K562 (cell line): ENCODE results near the gene CLDN11. TPM values are rescaled to one million over a fixed set of nuclear protein-coding genes. Genes with fewer than 3 reads are reported as not detected.

ENCODE experiments used
- ATAC-seq: fragments of 200-7000 bp; cut with Tn5 transposase; 3 replicates; pipeline ENCODE4 v1.9.1; 2020; ENCODE audit warnings: moderate library complexity
- BruUV-seq: library from RNA; stranded (reverse); fragments of 400-500 nt; replicated peaks from 2 replicates; lab custom pipeline; 2021; lab: Mats Ljungman, UMichigan
- CTCF ChIA-PET: fragments of 300-600 bp; formaldehyde crosslinking; extraction: SDS; loops from one replicate; lab custom pipeline; 2021; ENCODE audit warnings: low intra/inter-chr PET ratio; lab: Yijun Ruan, JAX
- POLR2A ChIA-PET: fragments of 300-600, 350-650 bp; sonication (Branson Sonifier 250); formaldehyde crosslinking; extraction: SDS; loops from one replicate; lab custom pipeline; 2021; ENCODE audit warnings: antibody characterized with exemption, inconsistent platforms; lab: Yijun Ruan, JAX
- DNase-seq, 4 experiments: peaks; one replicate each; pipeline versions ENCODE4 v3.0.0 to v3.0.0-alpha.2; 2011 to 2018; ENCODE audit warnings: low spot score in 3 of 4, mixed read lengths in 3 of 4; ENCODE audit errors: extremely low read depth in 1 of 4
- FAIRE-seq: peaks from 2 replicates; lab custom pipeline; 2011; peaks lifted over from hg19 to GRCh38; lab: Jason Lieb, UNC
- H2AFZ ChIP-seq: 2 replicates; pipeline ENCODE4 v1.6.0; 2011; ENCODE audit warnings: low read depth, low read length, control low read depth, inconsistent platforms
- H3K27ac ChIP-seq: fragments of 200-600 bp; 3 replicates; pipeline ENCODE4 v1.8.0; 2011; ENCODE audit warnings: low read depth, mild to moderate bottlenecking, control low read depth, inconsistent platforms, low read length, moderate library complexity, mixed read lengths; ENCODE audit errors: extremely low read depth
- H3K27me3 ChIP-seq, 2 experiments: fragments of 300-600 bp in 1 of 2; 2 replicates in 1 of 2; 3 replicates in 1 of 2; pipeline versions ENCODE4 v1.6.0 to v1.8.0; 2011; ENCODE audit warnings: inconsistent platforms in 2 of 2, low read length in 2 of 2, mild to moderate bottlenecking in 1 of 2, mixed read lengths in 1 of 2, moderate library complexity in 1 of 2; ENCODE audit not compliant: control insufficient read depth in 2 of 2, insufficient read depth in 2 of 2
- H3K36me3 ChIP-seq: fragments of 300-600 bp; 3 replicates; pipeline ENCODE4 v1.8.0; 2011; ENCODE audit warnings: mild to moderate bottlenecking, low read length, inconsistent platforms; ENCODE audit not compliant: control insufficient read depth, insufficient read depth
- H3K4me1 ChIP-seq, 2 experiments: fragments of 200-600 bp in 1 of 2; replicated peaks in 1 of 2; 2 replicates in 1 of 2; 3 replicates in 1 of 2; pipeline versions ENCODE4 v1.5.1 to v1.8.0; 2011; ENCODE audit warnings: inconsistent platforms in 2 of 2, low read length in 2 of 2, mild to moderate bottlenecking in 1 of 2, mixed read lengths in 1 of 2, moderate library complexity in 1 of 2; ENCODE audit not compliant: control insufficient read depth in 2 of 2, insufficient read depth in 2 of 2
- H3K4me2 ChIP-seq: 2 replicates; pipeline ENCODE4 v1.6.1; 2011; ENCODE audit warnings: low read length, control low read depth, inconsistent platforms, mixed read lengths; ENCODE audit not compliant: insufficient read depth
- H3K4me3 ChIP-seq: fragments of 200-600 bp; sonication (generic), shearing (Covaris generic); 2 replicates; pipeline ENCODE4 v1.5.1; 2016; ENCODE audit warnings: control low read depth, inconsistent platforms
- H3K79me2 ChIP-seq: fragments of 200-600 bp; 3 replicates; pipeline ENCODE4 v1.8.0; 2011; ENCODE audit warnings: low read length, inconsistent platforms; ENCODE audit not compliant: control insufficient read depth, insufficient read depth
- H3K9ac ChIP-seq, 2 experiments: 2 replicates each; pipeline versions ENCODE4 v1.6.0 to v1.6.1; 2011; ENCODE audit warnings: low read depth in 2 of 2, low read length in 2 of 2, control low read depth in 1 of 2, inconsistent platforms in 1 of 2, mild to moderate bottlenecking in 1 of 2, mixed read lengths in 1 of 2; ENCODE audit not compliant: insufficient read depth in 1 of 2
- H3K9me1 ChIP-seq: one replicate; pipeline ENCODE4 v1.6.0; 2011; ENCODE audit warnings: inconsistent platforms, mild to moderate bottlenecking, low read length, moderate library complexity; ENCODE audit not compliant: control insufficient read depth, insufficient read depth
- H3K9me3 ChIP-seq: replicated peaks from 2 replicates; pipeline ENCODE4 v1.5.1; 2011; ENCODE audit warnings: low read depth, low read length, inconsistent platforms; ENCODE audit not compliant: control insufficient read depth, insufficient read depth
- H4K20me1 ChIP-seq: replicated peaks from 2 replicates; pipeline ENCODE4 v1.6.1; 2011; ENCODE audit warnings: low read length, inconsistent platforms, mixed read lengths; ENCODE audit not compliant: control insufficient read depth, insufficient read depth
- ATF3 ChIP-seq, 2 experiments: fragments of 450-650 bp in 1 of 2; sonication (generic) in 1 of 2; formaldehyde crosslinking in 1 of 2; IDR thresholded peaks in 1 of 2; conservative IDR thresholded peaks in 1 of 2; 2 replicates each; pipeline versions ENCODE4 v1.6.1 to v1.8.1; 2016 to 2023; ENCODE audit warnings: mild to moderate bottlenecking in 2 of 2, moderate library complexity in 2 of 2, inconsistent platforms in 1 of 2, missing genetic modification reagents in 1 of 2
- CREB1 ChIP-seq, 2 experiments: sonication (generic) in 1 of 2; formaldehyde crosslinking in 1 of 2; IDR thresholded peaks; 2 replicates each; pipeline versions ENCODE4 v1.6.1 to v1.8.0; 2012 to 2022; ENCODE audit warnings: inconsistent platforms in 1 of 2, mild to moderate bottlenecking in 1 of 2, missing genetic modification reagents in 1 of 2, moderate library complexity in 1 of 2
- GTF3C2 ChIP-seq: IDR thresholded peaks from 3 replicates; pipeline ENCODE4 v1.6.1; 2011; ENCODE audit warnings: borderline replicate concordance, mild to moderate bottlenecking, moderate library complexity; ENCODE audit not compliant: insufficient read length; ENCODE audit errors: extremely low read depth
- HEY1 ChIP-seq: fragments of 250-450 bp; sonication (Bioruptor Pico); IDR thresholded peaks from 2 replicates; pipeline ENCODE4 v1.5.0; 2020; ENCODE audit warnings: mild to moderate bottlenecking, moderate library complexity, borderline replicate concordance
- HIVEP1 ChIP-seq: fragments of 250-450 bp; sonication (Bioruptor Pico); IDR thresholded peaks from 2 replicates; pipeline ENCODE4 v1.4.0; 2020; ENCODE audit warnings: mild to moderate bottlenecking
- HNRNPK ChIP-seq: fragments of 200-400 bp; formaldehyde crosslinking; IDR thresholded peaks from one replicate; pipeline ENCODE4 v1.6.1; 2018; ENCODE audit warnings: mild to moderate bottlenecking, low read depth, low read length; ENCODE audit not compliant: poor library complexity, severe bottlenecking
- KDM1A ChIP-seq, 2 experiments: fragments of 450-650 bp; IDR thresholded peaks; 2 replicates each; pipeline ENCODE4 v1.6.1; 2016; ENCODE audit warnings: mild to moderate bottlenecking in 2 of 2
- L3MBTL2 ChIP-seq: fragments of 450-650 bp; IDR thresholded peaks from 2 replicates; pipeline ENCODE4 v1.6.1; 2016; ENCODE audit warnings: mild to moderate bottlenecking, moderate library complexity
- MEF2D ChIP-seq: conservative IDR thresholded peaks from 2 replicates; pipeline ENCODE4 v1.6.1; 2016; ENCODE audit warnings: low read depth, missing genetic modification characterization, missing compliant biosample characterization
- MLLT1 ChIP-seq, 2 experiments: fragments of 450-650 bp; IDR thresholded peaks; 2 replicates each; pipeline ENCODE4 v1.6.1; 2016
- NR2F6 ChIP-seq: fragments of 450-650 bp; formaldehyde crosslinking; IDR thresholded peaks from 2 replicates; pipeline ENCODE4 v1.4.0; 2020; ENCODE audit warnings: mild to moderate bottlenecking
- POLR2A ChIP-seq: fragments of 450-650 bp; conservative IDR thresholded peaks from 2 replicates; pipeline ENCODE4 v1.6.1; 2016
- RB1 ChIP-seq: fragments of 450-650 bp; IDR thresholded peaks from 2 replicates; pipeline ENCODE4 v1.6.1; 2017; ENCODE audit warnings: low read depth, mild to moderate bottlenecking
- SRF ChIP-seq, 2 experiments: fragments of 250-450, 450-650 bp in 1 of 2; sonication (Bioruptor Pico) in 1 of 2; sonication (generic) in 1 of 2; formaldehyde crosslinking; IDR thresholded peaks; 2 replicates each; pipeline versions ENCODE4 v1.5.0 to v1.5.1; 2020 to 2022; ENCODE audit warnings: mild to moderate bottlenecking in 1 of 2, missing genetic modification reagents in 1 of 2
- U2AF1 ChIP-seq: fragments of 200-400 bp; formaldehyde crosslinking; optimal IDR thresholded peaks from 2 replicates; pipeline ENCODE3; 2017; ENCODE audit warnings: mild to moderate bottlenecking, low read depth, low read length, moderate library complexity
- ZKSCAN8 ChIP-seq: fragments of 200-800 bp; sonication (Bioruptor generic); IDR thresholded peaks from 2 replicates; pipeline ENCODE4 v1.6.1; 2016; ENCODE audit warnings: missing genetic modification characterization, missing compliant biosample characterization
- ZNF12 ChIP-seq: sonication (generic); formaldehyde crosslinking; IDR thresholded peaks from 2 replicates; pipeline ENCODE4 v1.4.0; 2020; ENCODE audit warnings: mild to moderate bottlenecking, missing genetic modification reagents
- ZNF324 ChIP-seq: fragments of 250-450 bp; sonication (Bioruptor Pico); IDR thresholded peaks from 2 replicates; pipeline ENCODE4 v1.4.0; 2020; ENCODE audit warnings: mild to moderate bottlenecking
- WGBS: fragments of 100-300 bp; shearing (Covaris generic); methylation state at CpG from one replicate; pipeline ENCODE4 v1.1.6; 2016; ENCODE audit warnings: low coverage, mixed read lengths; ENCODE audit not compliant: insufficient coverage; ENCODE audit errors: missing lambda C conversion rate; 5-methylcytosine and 5-hydroxymethylcytosine counted together
- in situ Hi-C: fragments of 300-500 bp; cut with MboI; formaldehyde crosslinking; loops from 4 replicates; pipeline ENCODE4 v1.15.0; 2018; ENCODE audit warnings: inconsistent platforms, mixed read lengths
- intact Hi-C: fragments of 100-400 bp; cut with micrococcal nuclease; formaldehyde crosslinking; loops from 2 replicates; pipeline ENCODE4 v1.14.2; 2022
- polyA plus RNA-seq, 8 experiments: library from polyadenylated mRNA; depleted of rRNA in 4 of 8; stranded (reverse) in 5 of 8; unstranded in 3 of 8; fragments of >200 nt; fragmentation: Nextera tagmentation in 2 of 8; fragmentation: Illumina TruSeq in 1 of 8; extraction: Ambion mirVana in 2 of 8; extraction: Trizol in 1 of 8; gene quantifications; 2 replicates each; pipeline versions ENCODE4 v1.2.1 to v1.2.3, GENCODE V29; 2011 to 2014; ENCODE audit warnings: inconsistent platforms in 1 of 8, missing spikeins in 1 of 8
- total RNA-seq, 7 experiments: library from RNA; depleted of rRNA in 6 of 7; stranded (reverse); fragments of >200 nt in 6 of 7; fragmentation: Illumina TruSeq in 2 of 7; extraction: Trizol in 2 of 7; gene quantifications; 2 replicates each; pipeline versions ENCODE4 v1.2.1 to v1.2.3, GENCODE V29; 2011 to 2021; ENCODE audit warnings: low replicate concordance in 1 of 7

The CLDN11 gene
- total and polyA plus RNA-seq, 9 of the 15 experiments (the other 6 are each of a cell fraction or from before 2014, with no cell fraction given) = 0.05 to 0.41 (median 0.18) TPM; not detected in 1

GRCh38 chr3:170458285-170458684 is 39.6 kb downstream of the CLDN11 start:
- H4K20me1 ChIP-seq = no peaks in the 10 kb centered on the region
- in situ Hi-C loops = no loop called here
- ATAC-seq (no peak), FAIRE-seq (no peak), DNase-seq (no peak)
- no peaks in the 10 kb centered on the region; a peak in 1 of 5 replicates for H3K4me1 ChIP-seq
- no peak for TF ChIP-seq ZNF12 (CRISPR knock-in tag)
- TF ChIP-seq KDM1A (IDR thresholded peaks at IDR 0.05) = no peak
- no peak for TF ChIP-seq POLR2A
- TF ChIP-seq L3MBTL2 = no peak
- TF ChIP-seq GTF3C2 = no peak
- no peak for TF ChIP-seq HNRNPK
- TF ChIP-seq HIVEP1 (CRISPR knock-in tag) = no peak
- no peak for TF ChIP-seq MLLT1 (IDR thresholded peaks at IDR 0.05)
- TF ChIP-seq NR2F6 (CRISPR knock-in tag) = no peak
- no peak for TF ChIP-seq MEF2D (tag)
- TF ChIP-seq HEY1 = no peak
- no peak for TF ChIP-seq SRF (CRISPR knock-in tag; IDR thresholded peaks at IDR 0.05)
- no peak for TF ChIP-seq CREB1 (IDR thresholded peaks at IDR 0.05)
- no peak for TF ChIP-seq CREB1 (CRISPR knock-in tag; IDR thresholded peaks at IDR 0.05)
- TF ChIP-seq ATF3 (IDR thresholded peaks at IDR 0.05) = no peak
- no peak for TF ChIP-seq ATF3 (CRISPR knock-in tag; conservative IDR thresholded peaks at IDR 0.05)
- TF ChIP-seq ZKSCAN8 (CRISPR knock-in tag) = no peak
- no peak for TF ChIP-seq ZNF324 (CRISPR knock-in tag)
- TF ChIP-seq RB1 = no peak
- TF ChIP-seq U2AF1 = no peak
- intact Hi-C loops = no loop called here
- peaks cover 4 to 6% of the 10 kb centered on the region in 2 experiments; a peak in 3 of 5 replicates for H3K27me3 ChIP-seq
- H3K36me3 ChIP-seq = no peaks in the 10 kb centered on the region
- BruUV-seq = no TSS peak
- no peak overlapping the region for H3K4me3 ChIP-seq
- 5% methylated on average over 3 of the region's 4 CpGs for WGBS
- H3K27ac ChIP-seq = no peak overlapping the region
- no peaks in the 10 kb centered on the region for H3K79me2 ChIP-seq
- H3K4me2 ChIP-seq = no peak overlapping the region
- H3K9ac ChIP-seq = no peak overlapping the region
- no peaks in the 10 kb centered on the region for H3K9me3 ChIP-seq
- CTCF ChIA-PET = no interaction called here
- no peaks in the 10 kb centered on the region for H3K9me1 ChIP-seq
- no peak overlapping the region for H2AFZ ChIP-seq
- POLR2A ChIA-PET = interaction anchor here (0.6 kb wide), 2 partner anchors 38 to 283 kb away, joined by 4 to 5 read pairs; no protein-coding TSS in a partner anchor
